GM19099 (cell line): ENCODE results near the gene SLC39A1.
A peak's percentile ranks its signal among the peaks of the same experiment; 100 is the strongest.

Experiments used
- POLR2A ChIP-seq: IDR thresholded peaks from 3 replicates; pipeline ENCODE4 v1.6.1; 2011; ENCODE audit warnings: low read depth; ENCODE audit not compliant: insufficient read length; ENCODE audit errors: extremely low read depth

The SLC39A1 gene

DNA sequence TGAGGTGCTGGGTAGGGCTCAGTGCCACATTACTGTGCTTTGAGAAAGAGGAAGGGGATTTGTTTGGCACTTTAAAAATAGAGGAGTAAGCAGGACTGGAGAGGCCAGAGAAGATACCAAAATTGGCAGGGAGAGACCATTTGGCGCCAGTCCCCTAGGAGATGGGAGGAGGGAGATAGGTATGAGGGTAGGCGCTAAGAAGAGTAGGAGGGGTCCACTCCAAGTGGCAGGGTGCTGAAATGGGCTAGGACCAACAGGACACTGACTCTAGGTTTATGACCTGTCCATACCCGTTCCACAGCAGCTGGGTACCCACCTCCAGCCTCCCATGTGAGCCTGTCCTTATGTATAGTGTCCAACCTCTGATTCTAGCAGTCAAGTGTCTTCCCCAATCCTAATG lies 3.9 kb downstream of the SLC39A1 start:
- TF ChIP-seq POLR2A = no peak

GRCh38 chr1:153958961-153959260 lies 4.4 kb downstream of the SLC39A1 start:
- TF ChIP-seq POLR2A = no peak

DNA sequence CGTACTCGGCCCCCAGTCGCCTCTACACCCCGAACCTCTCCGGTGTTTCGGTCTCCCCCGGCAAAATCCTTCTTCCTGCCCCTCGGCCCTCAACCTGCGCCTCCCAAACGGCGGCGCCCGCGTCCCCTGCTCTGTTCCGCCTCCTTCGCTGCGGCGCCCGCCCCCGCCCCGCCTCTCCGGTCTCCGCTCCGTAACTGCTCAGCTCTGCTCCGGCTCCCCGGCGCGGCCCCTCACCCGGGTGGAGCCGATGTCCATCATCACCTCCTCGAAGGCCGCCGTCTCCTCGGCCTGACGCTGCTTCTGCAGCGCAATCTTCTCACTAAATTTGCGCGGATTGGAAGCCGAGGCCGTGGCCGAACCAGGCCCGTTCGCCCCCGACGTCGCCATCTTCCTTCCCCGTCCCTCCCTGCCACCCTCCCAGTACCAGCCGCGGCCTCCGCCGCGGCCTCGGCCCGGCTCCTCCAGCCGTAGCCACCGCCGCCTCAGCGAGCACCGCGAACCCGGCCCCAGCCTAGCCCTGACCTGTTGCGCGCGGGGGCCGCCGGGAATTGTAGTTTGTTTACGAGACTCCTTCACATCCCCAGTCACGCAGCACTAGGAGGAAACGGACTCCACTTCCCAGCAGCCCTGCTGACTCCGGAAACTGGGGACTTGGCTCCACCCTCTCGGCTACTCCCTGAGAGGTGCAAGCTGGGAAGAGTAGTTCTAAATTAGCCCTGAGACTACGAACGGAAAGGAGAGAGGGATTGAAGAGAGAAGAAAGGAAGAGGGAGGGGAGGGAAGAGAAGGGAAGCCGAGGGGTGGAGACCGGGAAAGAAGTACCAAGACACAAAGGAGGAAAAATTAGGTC lies 5.0 kb downstream of the SLC39A1 start, which contains the start of gene CRTC2:
Gene CRTC2, minus strand, starts transcription at position 502 of the 850 bp plus-strand sequence. Its CDS starts 115 bp downstream, at position 387.
- peak; percentile 33 for TF ChIP-seq POLR2A

DNA sequence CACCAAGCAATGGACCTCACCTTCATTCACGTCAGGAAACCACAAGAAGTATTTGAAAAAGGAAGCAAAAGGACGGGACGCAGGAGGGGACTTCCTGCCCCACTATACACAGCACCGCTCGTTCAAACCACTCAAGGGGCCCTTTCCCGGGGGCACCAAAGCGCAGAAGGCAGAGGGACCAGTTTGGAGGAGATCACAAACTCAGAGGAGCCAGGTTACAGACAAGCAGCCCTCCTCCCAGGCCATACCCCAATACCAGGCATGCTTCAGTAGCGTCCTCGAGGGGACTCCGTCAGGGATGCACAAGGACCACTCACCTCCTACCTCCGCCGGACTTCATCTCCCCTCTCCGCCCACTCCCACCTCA lies 5.6 kb downstream of the SLC39A1 start:
- TF ChIP-seq POLR2A = peak; percentile 65

DNA sequence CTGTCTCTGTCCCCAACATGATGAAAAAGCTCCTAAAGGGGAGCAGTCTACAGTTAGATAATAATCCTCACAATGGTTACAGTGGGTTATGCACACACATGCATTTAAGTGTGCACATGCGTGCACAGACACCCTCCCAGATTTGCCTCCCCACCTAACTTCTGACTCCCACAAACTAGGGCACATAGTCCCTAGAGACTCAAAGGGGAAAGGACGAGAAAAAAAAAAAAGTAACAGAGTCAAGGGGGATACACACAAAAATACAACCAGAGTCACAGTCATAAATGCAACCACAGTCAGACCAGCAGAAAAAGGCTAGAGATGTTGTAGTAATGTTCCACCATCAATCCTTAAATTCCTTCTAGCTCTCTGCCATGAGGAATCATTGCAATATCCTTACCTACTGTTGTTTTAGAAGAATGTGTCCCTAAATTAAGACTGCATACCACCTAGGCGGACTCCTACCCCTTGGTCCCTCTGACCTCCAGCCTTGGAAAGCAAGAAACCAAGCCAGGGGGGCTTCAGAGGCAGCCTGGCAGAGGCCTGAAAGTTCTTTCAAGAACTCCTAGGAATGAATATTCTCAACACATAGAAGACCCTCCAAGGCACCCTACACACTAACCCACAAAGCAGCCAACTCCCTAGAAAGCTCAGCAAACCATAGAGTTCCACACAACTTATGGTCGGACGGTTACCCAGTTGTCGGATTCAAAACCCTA lies 6.2 kb downstream of the SLC39A1 start:
- TF ChIP-seq POLR2A = no peak

GRCh38 chr1:153954826-153955225 lies 8.5 kb downstream of the SLC39A1 start:
- no peak for TF ChIP-seq POLR2A

DNA sequence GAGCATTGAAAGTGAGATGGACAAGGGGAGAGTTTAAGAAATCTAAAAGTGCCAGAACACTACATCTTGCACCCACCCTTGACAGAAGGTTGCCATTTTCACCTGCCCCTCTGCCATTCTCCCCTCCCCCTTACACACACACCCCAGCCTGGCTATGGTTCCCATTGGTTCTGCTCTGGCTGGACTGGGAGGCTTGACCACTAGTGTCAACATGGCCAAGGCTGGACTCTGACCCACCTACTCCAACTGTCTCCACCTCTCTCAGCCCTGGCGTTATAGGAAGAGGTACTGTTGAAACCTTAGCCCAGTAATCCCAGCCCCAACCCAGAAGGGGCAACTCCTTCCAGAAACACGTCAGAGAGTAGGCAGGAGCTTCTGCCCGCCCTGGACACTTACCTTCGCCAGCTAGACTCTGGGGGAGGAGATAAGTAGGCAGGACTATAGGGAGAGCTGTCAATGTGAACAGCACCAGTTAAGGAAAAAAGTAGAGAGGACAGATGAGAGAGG lies 9.4 kb downstream of the SLC39A1 start:
- TF ChIP-seq POLR2A = no peak

DNA sequence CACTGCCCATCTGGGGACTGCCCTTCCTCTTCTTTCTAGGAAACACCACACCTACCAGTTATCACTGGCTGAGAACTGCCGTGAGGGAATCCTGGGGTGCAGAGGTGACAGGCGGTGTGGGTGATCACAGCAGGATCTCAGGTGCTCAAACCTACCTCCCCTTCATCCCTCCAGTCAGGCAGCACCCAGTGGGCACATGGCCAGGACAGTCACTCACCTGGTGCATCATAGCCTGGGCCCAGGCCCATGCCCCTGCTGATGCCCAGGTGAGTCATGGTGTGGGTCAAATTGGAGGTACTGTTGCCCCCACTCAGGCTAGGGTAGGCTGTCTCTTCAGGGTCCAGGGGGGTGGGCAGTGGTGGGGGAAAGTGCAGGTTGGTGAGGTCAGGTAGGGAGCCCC lies 11.5 kb downstream of the SLC39A1 start:
- no peak for TF ChIP-seq POLR2A

DNA sequence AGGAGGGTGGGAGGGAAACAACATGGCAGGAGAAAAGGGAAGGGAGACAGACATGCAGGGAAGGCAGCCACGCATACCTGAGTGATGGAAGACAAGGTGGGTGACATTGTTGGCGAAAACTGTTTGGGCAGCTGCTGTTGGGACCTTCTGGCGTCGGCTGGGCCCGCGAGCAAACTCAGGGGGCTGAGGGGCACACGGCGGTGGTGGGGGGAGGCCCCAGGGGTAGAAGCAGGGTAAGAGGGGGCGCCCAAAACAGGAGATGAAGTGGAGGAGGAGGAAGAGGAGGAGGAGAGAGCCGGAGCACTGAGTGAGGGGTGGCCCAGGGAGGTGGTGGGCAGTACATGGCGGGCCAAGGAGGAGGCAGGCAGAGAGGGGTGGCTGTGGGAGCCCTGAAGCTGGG lies 12.2 kb downstream of the SLC39A1 start:
- TF ChIP-seq POLR2A = no peak

- TF ChIP-seq POLR2A = no peak
These were observed 16.6 kb downstream of the SLC39A1 start, which contains the start of gene DENND4B for GRCh38 chr1:153946622-153947241. Gene DENND4B (minus strand): TSS chr1:153946718. CDS start chr1:153944374, 2,344 bp downstream.

DNA sequence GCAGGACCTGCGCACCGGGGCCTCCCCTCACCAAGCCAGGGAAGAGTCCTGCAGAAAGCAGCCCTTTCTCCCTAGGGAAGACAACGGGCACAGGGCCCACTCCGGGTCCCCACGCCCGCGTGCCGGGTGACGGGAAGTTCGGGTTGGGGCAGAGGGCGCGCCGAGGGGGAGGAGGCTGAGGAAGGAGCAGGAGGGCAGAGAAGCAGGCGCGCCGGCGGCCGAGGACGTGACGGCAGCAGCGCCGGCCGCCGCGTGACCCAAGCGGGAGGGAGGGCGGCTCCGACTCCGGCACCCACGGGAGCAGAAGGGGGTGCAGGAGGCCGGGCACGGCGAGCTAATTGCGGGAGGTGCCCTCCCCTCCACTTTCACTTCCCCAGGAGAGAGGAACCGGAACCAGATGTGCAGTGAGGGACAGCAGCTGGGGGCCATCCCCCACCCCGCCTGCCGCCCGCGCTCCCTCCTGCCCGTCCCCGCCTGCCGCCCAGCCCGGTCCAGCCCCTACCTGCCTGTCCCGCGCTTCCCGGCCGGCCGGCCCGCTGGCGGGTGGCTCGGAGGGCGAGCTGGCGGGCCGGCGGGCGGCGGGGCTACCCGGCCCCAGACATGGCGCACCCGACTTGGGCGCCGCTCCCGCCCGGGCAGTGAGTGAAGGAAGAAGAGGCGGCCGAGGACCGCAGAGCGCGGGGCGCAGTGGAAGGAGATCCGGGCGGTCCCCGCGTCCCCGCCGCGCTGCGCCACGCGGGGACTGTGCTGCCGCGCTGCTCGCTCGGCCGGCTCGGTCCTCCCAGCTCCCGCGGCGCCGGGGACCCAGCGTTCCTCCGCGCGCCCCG lies 17.3 kb downstream of the SLC39A1 start:
- peak; percentile 57 for TF ChIP-seq POLR2A

DNA sequence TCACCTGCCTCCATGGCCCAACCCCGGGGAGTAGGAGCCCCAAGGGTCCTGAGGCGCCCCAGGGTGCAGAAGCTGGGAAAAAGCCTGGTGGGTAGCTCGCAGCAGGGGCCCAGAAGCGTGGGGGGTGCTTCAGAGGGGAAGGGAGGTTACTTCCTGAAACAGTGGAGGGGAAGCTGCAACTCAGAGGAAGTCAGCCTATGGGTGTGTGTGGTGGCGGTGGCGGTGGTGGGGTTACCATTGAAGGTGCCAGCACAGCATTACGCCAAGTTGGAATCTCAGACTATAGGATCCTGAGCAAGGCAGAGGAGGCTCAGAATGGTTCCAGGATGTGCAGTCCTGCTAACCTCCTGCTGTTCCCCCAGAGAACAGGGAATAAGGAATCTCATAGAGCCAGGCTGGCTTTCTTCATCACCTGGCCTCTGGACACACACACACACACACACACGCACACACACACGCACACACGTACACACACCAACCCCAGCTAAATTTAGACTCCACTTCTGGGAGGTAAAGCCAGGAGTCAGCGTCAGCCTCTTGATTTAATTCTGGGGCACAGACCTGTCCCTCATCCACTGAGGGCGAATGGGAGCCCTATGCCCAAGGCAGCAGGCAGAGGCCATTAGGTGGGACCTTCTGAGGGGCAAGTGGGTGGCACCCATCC lies 18.1 kb downstream of the SLC39A1 start:
- TF ChIP-seq POLR2A = peak; percentile 62

DNA sequence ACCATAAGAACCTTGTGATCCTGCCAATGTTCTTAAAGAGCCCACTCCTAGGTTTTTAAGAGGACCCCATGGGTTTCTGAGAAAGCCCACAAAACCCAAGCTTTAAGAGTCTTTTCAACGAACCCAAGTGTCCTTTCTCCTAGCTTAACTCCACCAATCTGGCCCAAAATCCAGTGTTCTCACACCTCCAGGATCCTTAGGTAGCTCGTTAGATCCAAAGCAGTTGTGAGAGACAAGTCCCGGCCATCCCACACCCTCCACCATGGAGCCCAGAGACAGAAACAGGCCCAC lies 18.6 kb downstream of the SLC39A1 start:
- TF ChIP-seq POLR2A = no peak
